ENCODE measurements around the gene NFATC4. TPM values are rescaled to one million over a fixed set of nuclear protein-coding genes. Genes with fewer than 3 reads are reported as not detected.

Gene NFATC4
- total and polyA plus RNA-seq, 10 of the 15 experiments (the other 5 are each of a cell fraction or from before 2014, with no cell fraction given): 0.97 to 14.3 (median 4.9) TPM

GRCh38 chr14:24360281-24360680, 7.7 kb upstream of the NFATC4 start:
- Histone ChIP-seq H3K27me3 (replicated peaks in 1 of 2; ENCODE audit: control insufficient read depth in 2 of 2, insufficient read depth in 2 of 2, low read length in 1 of 2) (no peaks in the 10 kb centered on the region; a peak in 1 of 4 replicates), H3K79me2 (ENCODE audit: control insufficient read depth, insufficient read depth, low read length) (no peaks in the 10 kb centered on the region), H3K4me2 (ENCODE audit: control insufficient read depth, insufficient read depth) (no peak overlapping the region), H4K20me1 (ENCODE audit: control insufficient read depth, insufficient read depth) (no peaks in the 10 kb centered on the region), H3K27ac (ENCODE audit: control insufficient read depth, insufficient read depth) (no peak overlapping the region), H2AFZ (ENCODE audit: control insufficient read depth, low read depth, low read length) (no peak overlapping the region), H3K9ac (ENCODE audit: control insufficient read depth, insufficient read depth, low read length) (no peak overlapping the region), H3K36me3 (ENCODE audit: control insufficient read depth in 2 of 2, insufficient read depth in 2 of 2, low read length in 1 of 2) (no peaks in the 10 kb centered on the region), H3K4me3 (no peak overlapping the region), H3K9me3 (replicated peaks; ENCODE audit: control insufficient read depth, insufficient read depth, low read length) (no peaks in the 10 kb centered on the region), H3K4me1 (ENCODE audit: control insufficient read depth, insufficient read depth, low read length) (0 out of 2 replicates have a peak, but pooled peaks cover 1% of the 10 kb centered on the region)
- no TSS peak for BruUV-seq (replicated peaks)
- ChIA-PET RAD21 (ENCODE audit: unreplicated experiment) (interaction anchor here (1.2 kb wide), 1 partner anchor 71 kb away, joined by 5 read pairs; no protein-coding TSS in a partner anchor), SMC1A (ENCODE audit: uncharacterized antibody, unreplicated experiment) (interaction anchor here (0.8 to 1.8 kb wide), 3 partner anchors 11 to 63 kb away, joined by 3 to 6 read pairs (median 6); partner anchors contain the start of gene RIPK3), CTCF (interaction anchor here (0.7 to 7.7 kb wide), 5 partner anchors 14 to 71 kb away, joined by 3 to 79 read pairs (median 6); partner anchors contain the start of gene KHNYN), POLR2A (interaction anchor here (0.7 kb wide), 1 partner anchor 46 kb away, joined by 4 read pairs; no protein-coding TSS in a partner anchor)
- 67% methylated on average over 2 of the region's 3 CpGs for whole genome bisulfite sequencing (ENCODE audit: insufficient coverage, insufficient replicate concordance, low lambda C conversion rate, missing lambda C conversion rate)
- in situ Hi-C loops (cut with MboI) (no loop called here), intact Hi-C loops (cut with micrococcal nuclease; ENCODE audit: unreplicated experiment) (no loop called here)
- ATAC-seq (no peak), FAIRE-seq (no peak), DNase-seq (ENCODE audit: low read depth, low spot score) (no peak)
- TF ChIP-seq, protein P1, sequence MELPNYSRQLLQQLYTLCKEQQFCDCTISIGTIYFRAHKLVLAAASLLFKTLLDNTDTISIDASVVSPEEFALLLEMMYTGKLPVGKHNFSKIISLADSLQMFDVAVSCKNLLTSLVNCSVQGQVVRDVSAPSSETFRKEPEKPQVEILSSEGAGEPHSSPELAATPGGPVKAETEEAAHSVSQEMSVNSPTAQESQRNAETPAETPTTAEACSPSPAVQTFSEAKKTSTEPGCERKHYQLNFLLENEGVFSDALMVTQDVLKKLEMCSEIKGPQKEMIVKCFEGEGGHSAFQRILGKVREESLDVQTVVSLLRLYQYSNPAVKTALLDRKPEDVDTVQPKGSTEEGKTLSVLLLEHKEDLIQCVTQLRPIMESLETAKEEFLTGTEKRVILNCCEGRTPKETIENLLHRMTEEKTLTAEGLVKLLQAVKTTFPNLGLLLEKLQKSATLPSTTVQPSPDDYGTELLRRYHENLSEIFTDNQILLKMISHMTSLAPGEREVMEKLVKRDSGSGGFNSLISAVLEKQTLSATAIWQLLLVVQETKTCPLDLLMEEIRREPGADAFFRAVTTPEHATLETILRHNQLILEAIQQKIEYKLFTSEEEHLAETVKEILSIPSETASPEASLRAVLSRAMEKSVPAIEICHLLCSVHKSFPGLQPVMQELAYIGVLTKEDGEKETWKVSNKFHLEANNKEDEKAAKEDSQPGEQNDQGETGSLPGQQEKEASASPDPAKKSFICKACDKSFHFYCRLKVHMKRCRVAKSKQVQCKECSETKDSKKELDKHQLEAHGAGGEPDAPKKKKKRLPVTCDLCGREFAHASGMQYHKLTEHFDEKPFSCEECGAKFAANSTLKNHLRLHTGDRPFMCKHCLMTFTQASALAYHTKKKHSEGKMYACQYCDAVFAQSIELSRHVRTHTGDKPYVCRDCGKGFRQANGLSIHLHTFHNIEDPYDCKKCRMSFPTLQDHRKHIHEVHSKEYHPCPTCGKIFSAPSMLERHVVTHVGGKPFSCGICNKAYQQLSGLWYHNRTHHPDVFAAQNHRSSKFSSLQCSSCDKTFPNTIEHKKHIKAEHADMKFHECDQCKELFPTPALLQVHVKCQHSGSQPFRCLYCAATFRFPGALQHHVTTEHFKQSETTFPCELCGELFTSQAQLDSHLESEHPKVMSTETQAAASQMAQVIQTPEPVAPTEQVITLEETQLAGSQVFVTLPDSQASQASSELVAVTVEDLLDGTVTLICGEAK (IDR thresholded peaks at IDR 0.05; ENCODE audit: borderline replicate concordance): no peak
- no peak for TF ChIP-seq REST (IDR thresholded peaks at IDR 0.05; ENCODE audit: low read depth, low read length)
- TF ChIP-seq, protein P2, sequence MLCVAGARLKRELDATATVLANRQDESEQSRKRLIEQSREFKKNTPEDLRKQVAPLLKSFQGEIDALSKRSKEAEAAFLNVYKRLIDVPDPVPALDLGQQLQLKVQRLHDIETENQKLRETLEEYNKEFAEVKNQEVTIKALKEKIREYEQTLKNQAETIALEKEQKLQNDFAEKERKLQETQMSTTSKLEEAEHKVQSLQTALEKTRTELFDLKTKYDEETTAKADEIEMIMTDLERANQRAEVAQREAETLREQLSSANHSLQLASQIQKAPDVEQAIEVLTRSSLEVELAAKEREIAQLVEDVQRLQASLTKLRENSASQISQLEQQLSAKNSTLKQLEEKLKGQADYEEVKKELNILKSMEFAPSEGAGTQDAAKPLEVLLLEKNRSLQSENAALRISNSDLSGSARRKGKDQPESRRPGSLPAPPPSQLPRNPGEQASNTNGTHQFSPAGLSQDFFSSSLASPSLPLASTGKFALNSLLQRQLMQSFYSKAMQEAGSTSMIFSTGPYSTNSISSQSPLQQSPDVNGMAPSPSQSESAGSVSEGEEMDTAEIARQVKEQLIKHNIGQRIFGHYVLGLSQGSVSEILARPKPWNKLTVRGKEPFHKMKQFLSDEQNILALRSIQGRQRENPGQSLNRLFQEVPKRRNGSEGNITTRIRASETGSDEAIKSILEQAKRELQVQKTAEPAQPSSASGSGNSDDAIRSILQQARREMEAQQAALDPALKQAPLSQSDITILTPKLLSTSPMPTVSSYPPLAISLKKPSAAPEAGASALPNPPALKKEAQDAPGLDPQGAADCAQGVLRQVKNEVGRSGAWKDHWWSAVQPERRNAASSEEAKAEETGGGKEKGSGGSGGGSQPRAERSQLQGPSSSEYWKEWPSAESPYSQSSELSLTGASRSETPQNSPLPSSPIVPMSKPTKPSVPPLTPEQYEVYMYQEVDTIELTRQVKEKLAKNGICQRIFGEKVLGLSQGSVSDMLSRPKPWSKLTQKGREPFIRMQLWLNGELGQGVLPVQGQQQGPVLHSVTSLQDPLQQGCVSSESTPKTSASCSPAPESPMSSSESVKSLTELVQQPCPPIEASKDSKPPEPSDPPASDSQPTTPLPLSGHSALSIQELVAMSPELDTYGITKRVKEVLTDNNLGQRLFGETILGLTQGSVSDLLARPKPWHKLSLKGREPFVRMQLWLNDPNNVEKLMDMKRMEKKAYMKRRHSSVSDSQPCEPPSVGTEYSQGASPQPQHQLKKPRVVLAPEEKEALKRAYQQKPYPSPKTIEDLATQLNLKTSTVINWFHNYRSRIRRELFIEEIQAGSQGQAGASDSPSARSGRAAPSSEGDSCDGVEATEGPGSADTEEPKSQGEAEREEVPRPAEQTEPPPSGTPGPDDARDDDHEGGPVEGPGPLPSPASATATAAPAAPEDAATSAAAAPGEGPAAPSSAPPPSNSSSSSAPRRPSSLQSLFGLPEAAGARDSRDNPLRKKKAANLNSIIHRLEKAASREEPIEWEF (IDR thresholded peaks at IDR 0.05; ENCODE audit: insufficient replicate concordance, low read depth, low read length): no peak
- no peak for TF ChIP-seq MYC (IDR thresholded peaks at IDR 0.05; ENCODE audit: insufficient read depth, insufficient read length, insufficient replicate concordance, low read length, severe bottlenecking)
- no peak for TF ChIP-seq IRF5 (IDR thresholded peaks at IDR 0.05; ENCODE audit: borderline replicate concordance)
